Measurements from ENCODE around the gene PPP3CA. TPM values are rescaled to one million over a fixed set of nuclear protein-coding genes. Genes with fewer than 3 reads are reported as not detected.

PPP3CA gene
- polyA plus RNA-seq, 1 donor (not counting 4 experiments of a cell fraction or from before 2014, with no cell fraction given): 43.3 TPM

DNA sequence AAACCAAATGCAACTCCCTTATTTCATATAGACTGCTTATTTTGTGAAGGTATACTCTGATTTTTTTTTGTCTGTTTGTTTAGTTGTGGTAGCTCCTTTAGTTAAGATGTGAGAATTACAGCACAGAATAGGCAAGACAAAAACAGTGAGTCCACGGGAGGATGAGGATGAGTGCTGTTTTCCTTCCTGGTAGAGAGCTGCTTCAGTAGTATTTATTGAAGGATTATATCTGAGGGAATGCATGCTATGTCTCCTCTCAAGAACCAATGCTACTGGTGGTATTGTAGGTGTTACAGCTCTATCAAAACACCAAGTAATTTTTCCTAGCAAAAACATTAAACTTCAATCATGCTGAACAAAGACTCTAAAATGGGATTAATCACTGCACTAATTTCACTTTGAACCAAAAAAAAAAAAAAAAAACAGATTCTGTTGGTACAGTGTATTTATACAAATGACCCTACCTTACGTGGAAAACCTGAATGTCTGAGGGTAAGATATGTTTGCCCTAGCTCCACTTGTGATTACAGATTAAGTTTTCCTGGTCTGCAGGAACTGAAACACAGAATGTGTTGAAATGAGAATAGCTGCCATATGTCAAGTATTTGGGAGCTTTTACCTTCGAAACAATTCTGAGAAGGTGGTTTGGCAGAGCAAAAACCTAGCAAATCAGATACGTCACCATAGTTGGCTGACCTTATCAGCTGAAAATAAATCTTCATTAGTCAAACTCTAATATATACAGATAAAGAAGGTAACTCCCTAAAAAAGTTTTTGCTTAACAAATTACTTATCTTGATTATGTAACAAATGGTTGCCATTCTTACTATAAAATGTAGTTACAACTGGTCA is 40.3 kb downstream of the PPP3CA start:
- dilution Hi-C loops (cut with MboI; ENCODE audit: extremely low pct_ligation_motif_present, low sequenced_read_pairs): no loop called here
- DNase-seq (ENCODE audit: low read depth, low spot score) (no peak), FAIRE-seq (no peak)
- peaks cover 2% of the 10 kb centered on the region for H4K20me1 ChIP-seq (ENCODE audit: control insufficient read depth, extremely low read depth, insufficient read depth, low read length)
- no peaks in the 10 kb centered on the region for H3K27me3 ChIP-seq (ENCODE audit: control insufficient read depth, extremely low read depth, insufficient read depth, low read length)
- H3K79me2 ChIP-seq (ENCODE audit: control insufficient read depth, insufficient read depth, low read length): peaks cover 86% of the 10 kb centered on the region
- H3K9me3 ChIP-seq (ENCODE audit: control insufficient read depth, low read depth, low read length): no peaks in the 10 kb centered on the region
- peaks cover 25% of the 10 kb centered on the region for H3K4me1 ChIP-seq (ENCODE audit: control insufficient read depth, extremely low read depth, insufficient read depth, low read length)
- no peaks in the 10 kb centered on the region for H3K36me3 ChIP-seq (ENCODE audit: control insufficient read depth in 2 of 2, extremely low read depth in 1 of 2, insufficient read depth in 2 of 2, low read length in 2 of 2)
- no peaks in the 10 kb centered on the region for H3K9me1 ChIP-seq (ENCODE audit: control insufficient read depth, extremely low read depth, insufficient read depth, low read length)
- no peak for TF ChIP-seq EZH2 (IDR thresholded peaks at IDR 0.05; ENCODE audit: low read length)
- TF ChIP-seq, protein P1, sequence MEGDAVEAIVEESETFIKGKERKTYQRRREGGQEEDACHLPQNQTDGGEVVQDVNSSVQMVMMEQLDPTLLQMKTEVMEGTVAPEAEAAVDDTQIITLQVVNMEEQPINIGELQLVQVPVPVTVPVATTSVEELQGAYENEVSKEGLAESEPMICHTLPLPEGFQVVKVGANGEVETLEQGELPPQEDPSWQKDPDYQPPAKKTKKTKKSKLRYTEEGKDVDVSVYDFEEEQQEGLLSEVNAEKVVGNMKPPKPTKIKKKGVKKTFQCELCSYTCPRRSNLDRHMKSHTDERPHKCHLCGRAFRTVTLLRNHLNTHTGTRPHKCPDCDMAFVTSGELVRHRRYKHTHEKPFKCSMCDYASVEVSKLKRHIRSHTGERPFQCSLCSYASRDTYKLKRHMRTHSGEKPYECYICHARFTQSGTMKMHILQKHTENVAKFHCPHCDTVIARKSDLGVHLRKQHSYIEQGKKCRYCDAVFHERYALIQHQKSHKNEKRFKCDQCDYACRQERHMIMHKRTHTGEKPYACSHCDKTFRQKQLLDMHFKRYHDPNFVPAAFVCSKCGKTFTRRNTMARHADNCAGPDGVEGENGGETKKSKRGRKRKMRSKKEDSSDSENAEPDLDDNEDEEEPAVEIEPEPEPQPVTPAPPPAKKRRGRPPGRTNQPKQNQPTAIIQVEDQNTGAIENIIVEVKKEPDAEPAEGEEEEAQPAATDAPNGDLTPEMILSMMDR (optimal IDR thresholded peaks at IDR 0.05 in 1 of 3, IDR thresholded peaks at IDR 0.05 in 1 of 3, conservative IDR thresholded peaks at IDR 0.05 in 1 of 3; ENCODE audit: extremely low read depth in 1 of 3, insufficient read depth in 2 of 3, low read length in 3 of 3): no peak
- H3K27ac ChIP-seq (ENCODE audit: control insufficient read depth, insufficient read depth, low read length): peak overlapping the region; percentile 51
- H3K9ac ChIP-seq (ENCODE audit: control insufficient read depth, extremely low read depth, insufficient read depth, low read length): no peak overlapping the region
- no peak overlapping the region for H3K4me3 ChIP-seq (ENCODE audit: control insufficient read depth in 2 of 3, extremely low read depth in 1 of 3, insufficient read depth in 2 of 3, low read depth in 1 of 3, low read length in 3 of 3)
- H2AFZ ChIP-seq (ENCODE audit: control insufficient read depth, low read length): no peak overlapping the region
- H3K4me2 ChIP-seq (ENCODE audit: control insufficient read depth, extremely low read depth, insufficient read depth, low read depth, low read length): peak overlapping the region; percentile 12

DNA sequence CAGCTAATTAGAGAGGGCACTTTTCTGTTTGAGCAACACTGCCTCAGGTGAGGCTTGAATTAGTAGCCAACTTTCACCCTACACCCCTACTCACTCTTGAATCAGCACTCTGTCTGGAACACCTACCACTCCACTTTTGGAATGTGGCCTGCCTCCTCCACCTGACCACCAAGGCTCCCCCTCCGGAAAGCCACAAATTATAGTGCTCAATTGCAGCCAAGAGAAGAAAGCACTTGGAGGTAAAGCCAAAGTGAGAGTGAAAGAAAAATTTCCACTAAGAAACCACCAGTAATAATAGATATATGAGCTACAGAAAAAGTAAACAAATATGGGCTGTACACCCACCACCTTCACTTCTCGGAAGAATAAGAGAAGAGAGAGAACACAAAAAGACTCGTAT is 41.1 kb downstream of the PPP3CA start:
- TF ChIP-seq EZH2 (IDR thresholded peaks at IDR 0.05; ENCODE audit: low read length): no peak
- FAIRE-seq: no peak
- peaks cover 25% of the 10 kb centered on the region for H3K4me1 ChIP-seq (ENCODE audit: control insufficient read depth, extremely low read depth, insufficient read depth, low read length)
- H3K79me2 ChIP-seq (ENCODE audit: control insufficient read depth, insufficient read depth, low read length): peaks cover 84% of the 10 kb centered on the region
- H3K4me2 ChIP-seq (ENCODE audit: control insufficient read depth, extremely low read depth, insufficient read depth, low read depth, low read length): peak overlapping the region; percentile 35
- no peak overlapping the region for H2AFZ ChIP-seq (ENCODE audit: control insufficient read depth, low read length)
- DNase-seq (ENCODE audit: low read depth, low spot score): no peak
- no peaks in the 10 kb centered on the region for H3K27me3 ChIP-seq (ENCODE audit: control insufficient read depth, extremely low read depth, insufficient read depth, low read length)
- H3K9me3 ChIP-seq (ENCODE audit: control insufficient read depth, low read depth, low read length): no peaks in the 10 kb centered on the region
- H3K27ac ChIP-seq (ENCODE audit: control insufficient read depth, insufficient read depth, low read length): no peak overlapping the region
- H3K9ac ChIP-seq (ENCODE audit: control insufficient read depth, extremely low read depth, insufficient read depth, low read length): no peak overlapping the region
- H3K9me1 ChIP-seq (ENCODE audit: control insufficient read depth, extremely low read depth, insufficient read depth, low read length): no peaks in the 10 kb centered on the region
- peaks cover 2% of the 10 kb centered on the region for H4K20me1 ChIP-seq (ENCODE audit: control insufficient read depth, extremely low read depth, insufficient read depth, low read length)
- dilution Hi-C loops (cut with MboI; ENCODE audit: extremely low pct_ligation_motif_present, low sequenced_read_pairs): no loop called here
- no peaks in the 10 kb centered on the region for H3K36me3 ChIP-seq (ENCODE audit: control insufficient read depth in 2 of 2, extremely low read depth in 1 of 2, insufficient read depth in 2 of 2, low read length in 2 of 2)
- H3K4me3 ChIP-seq (ENCODE audit: control insufficient read depth in 2 of 3, extremely low read depth in 1 of 3, insufficient read depth in 2 of 3, low read depth in 1 of 3, low read length in 3 of 3): no peak overlapping the region
